Fibroblast of skin of scalp (primary cell): ENCODE data around the gene MUC6.

Source experiments
- DNase-seq: peaks from one replicate; pipeline ENCODE4 v3.0.0-alpha.2; 2013

The MUC6 gene

GRCh38 chr11:1051356-1052132, 15.0 kb upstream of the MUC6 start:
- DNase-seq = no peak

GRCh38 chr11:1050581-1051355, 14.2 kb upstream of the MUC6 start:
- DNase-seq = peak; percentile 53

GRCh38 chr11:1049911-1050580, 13.5 kb upstream of the MUC6 start:
- DNase-seq = no peak

- DNase-seq = no peak
Observed at GRCh38 chr11:1049431-1049891, 12.9 kb upstream of the MUC6 start.

- no peak for DNase-seq
Observed at GRCh38 chr11:1049071-1049405, 12.5 kb upstream of the MUC6 start.

- DNase-seq = no peak
Observed at GRCh38 chr11:1048375-1049070, 12.0 kb upstream of the MUC6 start.

GRCh38 chr11:1047595-1048156, 11.2 kb upstream of the MUC6 start:
- DNase-seq = no peak

- DNase-seq = no peak
Observed at GRCh38 chr11:1044160-1044559, 7.6 kb upstream of the MUC6 start.

GRCh38 chr11:1043563-1044096, 7.1 kb upstream of the MUC6 start:
- no peak for DNase-seq

GRCh38 chr11:1042626-1043562, 6.4 kb upstream of the MUC6 start:
- DNase-seq = no peak

- no peak for DNase-seq
Observed at GRCh38 chr11:1041936-1042608, 5.6 kb upstream of the MUC6 start.

- no peak for DNase-seq
Observed at GRCh38 chr11:1041471-1041870, 5.0 kb upstream of the MUC6 start.

GRCh38 chr11:1041149-1041467, 4.6 kb upstream of the MUC6 start:
- no peak for DNase-seq

- DNase-seq = no peak
Observed at GRCh38 chr11:1040428-1041148, 4.1 kb upstream of the MUC6 start.

- DNase-seq = no peak
Observed at GRCh38 chr11:1039481-1040427, 3.2 kb upstream of the MUC6 start.

GRCh38 chr11:1038921-1039320, 2.4 kb upstream of the MUC6 start:
- DNase-seq = no peak

- no peak for DNase-seq
Observed at GRCh38 chr11:1038361-1038760, 1.8 kb upstream of the MUC6 start.

- DNase-seq = no peak
Observed at GRCh38 chr11:1037506-1038055, 1.1 kb upstream of the MUC6 start.
